ENCODE data around the gene FNDC5.

Gene FNDC5

GRCh38 chr1:32870615-32871363 lies at the start of gene FNDC5:
Gene FNDC5, minus strand, starts transcription at chr1:32870912.
- H3K27me3 ChIP-seq (replicated peaks; ENCODE audit: control insufficient read depth, insufficient read depth, low read length), result 0 out of 2 replicates have a peak, but pooled peaks cover 1% of the 10 kb centered on the region
- no peaks in the 10 kb centered on the region for H3K36me3 ChIP-seq (ENCODE audit: control insufficient read depth, insufficient read depth, low read length)
- DNase-seq (ENCODE audit: extremely low read depth, insufficient read length), result no peak
- H3K4me3 ChIP-seq (replicated peaks; ENCODE audit: low read depth, low read length), result peak within 1 kb of the TSS; percentile 12
- TF ChIP-seq CTCF (IDR thresholded peaks at IDR 0.05; ENCODE audit: insufficient read depth, low read length, poor library complexity, severe bottlenecking), result no peak

- Histone ChIP-seq H3K27me3 (replicated peaks; ENCODE audit: control insufficient read depth, insufficient read depth, low read length) (no peaks in the 10 kb centered on the region), H3K36me3 (ENCODE audit: control insufficient read depth, insufficient read depth, low read length) (no peaks in the 10 kb centered on the region), H3K4me3 (replicated peaks; ENCODE audit: low read depth, low read length) (no peak overlapping the region)
- DNase-seq (ENCODE audit: extremely low read depth, insufficient read length), result no peak
- no peak for TF ChIP-seq CTCF (IDR thresholded peaks at IDR 0.05; ENCODE audit: insufficient read depth, low read length, poor library complexity, severe bottlenecking)
These were observed 49.4 kb upstream of the FNDC5 start for GRCh38 chr1:32919811-32920733.

GRCh38 chr1:32918179-32918578 lies 47.5 kb upstream of the FNDC5 start:
- H3K27me3 ChIP-seq (replicated peaks; ENCODE audit: control insufficient read depth, insufficient read depth, low read length), result no peaks in the 10 kb centered on the region
- no peaks in the 10 kb centered on the region for H3K36me3 ChIP-seq (ENCODE audit: control insufficient read depth, insufficient read depth, low read length)
- TF ChIP-seq CTCF (IDR thresholded peaks at IDR 0.05; ENCODE audit: insufficient read depth, low read length, poor library complexity, severe bottlenecking), result no peak
- H3K4me3 ChIP-seq (replicated peaks; ENCODE audit: low read depth, low read length), result no peak overlapping the region
- DNase-seq (ENCODE audit: extremely low read depth, insufficient read length), result no peak

GRCh38 chr1:32917521-32917920 lies 46.8 kb upstream of the FNDC5 start:
- Histone ChIP-seq H3K4me3 (replicated peaks; ENCODE audit: low read depth, low read length) (no peak overlapping the region), H3K27me3 (replicated peaks; ENCODE audit: control insufficient read depth, insufficient read depth, low read length) (no peaks in the 10 kb centered on the region), H3K36me3 (ENCODE audit: control insufficient read depth, insufficient read depth, low read length) (no peaks in the 10 kb centered on the region)
- TF ChIP-seq CTCF (IDR thresholded peaks at IDR 0.05; ENCODE audit: insufficient read depth, low read length, poor library complexity, severe bottlenecking), result no peak
- DNase-seq (ENCODE audit: extremely low read depth, insufficient read length), result no peak

GRCh38 chr1:32915766-32916706 lies 45.3 kb upstream of the FNDC5 start:
- H3K4me3 ChIP-seq (replicated peaks; ENCODE audit: low read depth, low read length), result no peak overlapping the region
- DNase-seq (ENCODE audit: extremely low read depth, insufficient read length), result no peak
- no peaks in the 10 kb centered on the region for H3K36me3 ChIP-seq (ENCODE audit: control insufficient read depth, insufficient read depth, low read length)
- no peak for TF ChIP-seq CTCF (IDR thresholded peaks at IDR 0.05; ENCODE audit: insufficient read depth, low read length, poor library complexity, severe bottlenecking)
- H3K27me3 ChIP-seq (replicated peaks; ENCODE audit: control insufficient read depth, insufficient read depth, low read length), result no peaks in the 10 kb centered on the region

All from GM06990 (cell line).